Thyroid gland (tissue), 4 donors: ENCODE data around the gene FOXE3. TPM values are rescaled to one million over a fixed set of nuclear protein-coding genes. Genes with fewer than 3 reads are reported as not detected.

Experiments used
- DNase-seq, 2 donors: peaks; one replicate each; pipeline ENCODE4 v3.0.0-alpha.2; 2019
- H3K27ac ChIP-seq, 3 donors: fragments of 200-600 bp; sonication (generic); 1 replicate in 2 of 3; 2 replicates in 1 of 3; pipeline ENCODE4 v1.5.1; 2016 to 2019; ENCODE audit warnings: mild to moderate bottlenecking in 1 of 3, moderate library complexity in 1 of 3
- H3K27me3 ChIP-seq: fragments of 200-600 bp; sonication (generic); one replicate; pipeline ENCODE4 v1.5.1; 2019
- H3K36me3 ChIP-seq, 2 donors: fragments of 200-600 bp; sonication (generic); one replicate each; pipeline ENCODE4 v1.5.1; 2016 to 2019
- H3K4me1 ChIP-seq, 2 donors: fragments of 200-600 bp; sonication (generic); one replicate each; pipeline ENCODE4 v1.5.1; 2017 to 2019
- H3K4me3 ChIP-seq, 3 donors: fragments of 200-600 bp; sonication (generic); replicated peaks in 1 of 3; 1 replicate in 2 of 3; 2 replicates in 1 of 3; pipeline ENCODE4 v1.5.1; 2016; ENCODE audit warnings: mild to moderate bottlenecking in 1 of 3
- H3K9me3 ChIP-seq: fragments of 200-600 bp; sonication (generic); one replicate; pipeline ENCODE4 v1.5.1; 2017
- CTCF ChIP-seq, 6 experiments: fragments of 200-600 bp in 3 of 6; fragments of 450-650 bp in 3 of 6; sonication (generic) in 3 of 6; IDR thresholded peaks; one replicate each; pipeline ENCODE4 v1.5.1; 2016 to 2019; ENCODE audit warnings: antibody characterized with exemption in 6 of 6, mild to moderate bottlenecking in 2 of 6, inconsistent platforms in 1 of 6, moderate library complexity in 1 of 6
- POLR2A ChIP-seq, 2 donors: fragments of 450-650 bp; IDR thresholded peaks; one replicate each; pipeline ENCODE4 v1.6.1; 2017; ENCODE audit warnings: antibody characterized with exemption in 2 of 2, mild to moderate bottlenecking in 2 of 2, moderate library complexity in 1 of 2
- WGBS, 2 donors: methylation state at CpG; one replicate each; pipeline ENCODE4 v1.1.5; 2017; 5-methylcytosine and 5-hydroxymethylcytosine counted together
- intact Hi-C: fragments of 100-400 bp; cut with DNase I; formaldehyde crosslinking; loops from one replicate; pipeline ENCODE4 v1.15.1; 2023
- total RNA-seq, 4 donors: library from RNA; depleted of rRNA; stranded (reverse); fragments of >200 nt; gene quantifications; one replicate each; pipeline ENCODE4 v1.2.3, GENCODE V29; 2016

FOXE3 gene
- total RNA-seq, 4 donors from 2014 or later, result not detected

- Histone ChIP-seq H3K27ac (no peak overlapping the region), H3K4me1 (no peaks in the 10 kb centered on the region), H3K4me3 (no peak overlapping the region), H3K36me3 (no peaks in the 10 kb centered on the region), H3K27me3 (no peaks in the 10 kb centered on the region), H3K9me3 (no peaks in the 10 kb centered on the region)
- DNase-seq, result no peak
- WGBS, 2 donors, result 39 to 42% methylated on average over 10 of the region's 10 CpGs
- intact Hi-C loops, result loop anchor here (5.0 kb wide), 1 partner anchor 49 kb away; the partner anchor contains the start of gene FOXD2
- TF ChIP-seq CTCF (IDR thresholded peaks at IDR 0.05) (no peak), POLR2A (IDR thresholded peaks at IDR 0.05) (no peak)
Measured at GRCh38 chr1:47388030-47388890, 27.8 kb upstream of the FOXE3 start.

GRCh38 chr1:47388891-47389238 is 27.2 kb upstream of the FOXE3 start:
- Histone ChIP-seq H3K4me1 (no peaks in the 10 kb centered on the region), H3K36me3 (no peaks in the 10 kb centered on the region), H3K27ac (no peak overlapping the region), H3K4me3 (no peak overlapping the region), H3K27me3 (no peaks in the 10 kb centered on the region), H3K9me3 (no peaks in the 10 kb centered on the region)
- TF ChIP-seq CTCF (IDR thresholded peaks at IDR 0.05) (peak in 4 of 6 experiments; percentile 37 to 70 (median 54)), POLR2A (IDR thresholded peaks at IDR 0.05) (no peak)
- 21 to 29% methylated on average over 2 to 3 of the region's 3 CpGs for WGBS, 2 donors
- peak; percentile 46 to 57 for DNase-seq
- intact Hi-C loops, result loop anchor here (5.0 kb wide), 1 partner anchor 48 kb away; the partner anchor contains the start of gene FOXD2

- H3K4me1 ChIP-seq, result no peaks in the 10 kb centered on the region
- no peak for DNase-seq
- no peaks in the 10 kb centered on the region for H3K36me3 ChIP-seq
- H3K4me3 ChIP-seq, result no peak overlapping the region
- no peak for TF ChIP-seq POLR2A (IDR thresholded peaks at IDR 0.05)
- no peak for TF ChIP-seq CTCF (IDR thresholded peaks at IDR 0.05)
- intact Hi-C loops, result loop anchor here (5.0 kb wide), 1 partner anchor 48 kb away; the partner anchor contains the start of gene FOXD2
- WGBS, 2 donors, result 50 to 61% methylated on average over 2 of the region's 2 CpGs
- no peaks in the 10 kb centered on the region for H3K9me3 ChIP-seq
- no peaks in the 10 kb centered on the region for H3K27me3 ChIP-seq
- no peak overlapping the region for H3K27ac ChIP-seq
Measured at GRCh38 chr1:47389731-47390130, 26.4 kb upstream of the FOXE3 start.

GRCh38 chr1:47390843-47391242 is 25.2 kb upstream of the FOXE3 start:
- no peak for DNase-seq
- Histone ChIP-seq H3K9me3 (no peaks in the 10 kb centered on the region), H3K4me1 (no peaks in the 10 kb centered on the region), H3K27ac (no peak overlapping the region), H3K27me3 (no peaks in the 10 kb centered on the region), H3K4me3 (no peak overlapping the region), H3K36me3 (no peaks in the 10 kb centered on the region)
- intact Hi-C loops, result no loop called here
- WGBS, 2 donors, result 71 to 73% methylated on average over 2 of the region's 2 CpGs
- TF ChIP-seq CTCF (IDR thresholded peaks at IDR 0.05) (no peak), POLR2A (IDR thresholded peaks at IDR 0.05) (no peak)

- H3K9me3 ChIP-seq, result no peaks in the 10 kb centered on the region
Measured at GRCh38 chr1:47393141-47393540, 22.9 kb upstream of the FOXE3 start.

More at GRCh38 chr1:47393141-47393540, 22.9 kb upstream of the FOXE3 start:
- TF ChIP-seq POLR2A (IDR thresholded peaks at IDR 0.05) (no peak), CTCF (IDR thresholded peaks at IDR 0.05) (no peak)
- no peaks in the 10 kb centered on the region for H3K4me1 ChIP-seq
- no peak for DNase-seq
- no peak overlapping the region for H3K27ac ChIP-seq
- H3K27me3 ChIP-seq, result no peaks in the 10 kb centered on the region
- H3K4me3 ChIP-seq, result no peak overlapping the region
- no peaks in the 10 kb centered on the region for H3K36me3 ChIP-seq
- intact Hi-C loops, result no loop called here
- WGBS, 2 donors, result 63 to 66% methylated on average over 5 of the region's 5 CpGs
